ENCODE results near the gene LCLAT1. TPM values are rescaled to one million over a fixed set of nuclear protein-coding genes. Genes with fewer than 3 reads are reported as not detected.

LCLAT1 gene
- total and polyA plus RNA-seq, 4 donors = 10.3 to 21.1 (median 11.9) TPM

DNA sequence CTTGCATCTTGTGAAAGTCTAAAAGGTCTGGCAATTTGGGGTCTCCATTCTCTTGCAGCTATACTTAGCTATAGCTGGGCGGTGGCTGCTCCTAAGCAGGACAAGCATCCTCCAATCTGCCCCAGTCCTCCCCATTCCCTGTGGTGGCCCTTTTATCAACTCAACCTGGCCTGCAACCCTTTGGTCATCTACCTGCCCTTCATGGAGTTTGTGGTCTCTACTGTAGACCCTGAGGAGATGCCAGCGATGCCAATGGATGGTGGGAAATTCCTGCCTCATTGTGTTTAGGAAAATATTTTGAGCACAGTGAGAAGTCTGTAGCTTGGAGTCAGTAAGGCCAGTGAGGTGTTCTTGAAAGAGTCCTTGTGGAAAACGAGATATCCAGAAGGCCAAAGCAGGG lies 216.8 kb downstream of the LCLAT1 start:
- Histone ChIP-seq H3K27ac (ENCODE audit: low read depth, low read length) (no peak overlapping the region), H3K9me3 (ENCODE audit: control insufficient read depth, insufficient read depth, low read length) (no peaks in the 10 kb centered on the region), H3K36me3 (ENCODE audit: control insufficient read depth, insufficient read depth, low read length) (no peaks in the 10 kb centered on the region), H3K4me3 (ENCODE audit: low read depth, low read length) (no peak overlapping the region), H3K4me1 (ENCODE audit: control insufficient read depth, insufficient read depth, low read length) (no peaks in the 10 kb centered on the region), H3K27me3 (ENCODE audit: control insufficient read depth, insufficient read depth, low read length) (no peaks in the 10 kb centered on the region)
- 91% methylated on average over 3 of the region's 3 CpGs for WGBS (ENCODE audit: insufficient coverage)
- no peak for DNase-seq (ENCODE audit: low read depth in 4 of 6, low spot score in 6 of 6)

- no peak overlapping the region for H3K27ac ChIP-seq (ENCODE audit: low read depth, low read length)
- H3K27me3 ChIP-seq (ENCODE audit: control insufficient read depth, insufficient read depth, low read length) = no peaks in the 10 kb centered on the region
- no peak overlapping the region for H3K4me3 ChIP-seq (ENCODE audit: low read depth, low read length)
- DNase-seq (ENCODE audit: low read depth in 4 of 6, low spot score in 6 of 6) = no peak
- no peaks in the 10 kb centered on the region for H3K9me3 ChIP-seq (ENCODE audit: control insufficient read depth, insufficient read depth, low read length)
- no peaks in the 10 kb centered on the region for H3K36me3 ChIP-seq (ENCODE audit: control insufficient read depth, insufficient read depth, low read length)
- WGBS (ENCODE audit: insufficient coverage) = 92% methylated on average over 6 of the region's 8 CpGs
- no peaks in the 10 kb centered on the region for H3K4me1 ChIP-seq (ENCODE audit: control insufficient read depth, insufficient read depth, low read length)
These were observed 217.8 kb downstream of the LCLAT1 start for GRCh38 chr2:30664761-30665358.

DNA sequence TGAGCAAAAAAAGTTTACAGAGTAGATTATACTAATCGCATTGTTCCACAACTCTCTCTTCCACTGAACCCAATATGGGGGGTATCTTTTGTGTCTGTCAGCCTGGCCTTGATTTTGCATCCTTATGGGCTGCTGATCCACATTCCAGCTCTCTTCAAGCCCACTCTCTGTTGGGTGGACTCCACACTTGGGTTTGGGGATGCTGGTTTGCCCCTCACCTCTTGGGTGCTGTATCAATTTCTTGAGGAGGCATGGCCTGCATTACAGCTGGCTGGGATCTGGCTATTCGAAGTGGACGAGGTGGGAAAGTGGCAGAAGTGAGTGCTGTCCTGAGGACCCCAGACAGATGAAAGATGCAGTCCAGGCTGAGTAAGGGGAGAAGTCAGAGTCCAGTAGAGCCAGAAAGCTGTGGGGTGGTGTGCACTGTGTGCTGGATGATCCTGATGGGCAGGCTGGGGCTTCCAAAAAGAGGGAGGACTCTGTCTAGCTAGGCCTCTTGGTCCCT lies 218.8 kb downstream of the LCLAT1 start:
- Histone ChIP-seq H3K27ac (ENCODE audit: low read depth, low read length) (no peak overlapping the region), H3K36me3 (ENCODE audit: control insufficient read depth, insufficient read depth, low read length) (no peaks in the 10 kb centered on the region), H3K4me3 (ENCODE audit: low read depth, low read length) (no peak overlapping the region), H3K27me3 (ENCODE audit: control insufficient read depth, insufficient read depth, low read length) (no peaks in the 10 kb centered on the region), H3K4me1 (ENCODE audit: control insufficient read depth, insufficient read depth, low read length) (no peaks in the 10 kb centered on the region), H3K9me3 (ENCODE audit: control insufficient read depth, insufficient read depth, low read length) (no peaks in the 10 kb centered on the region)
- WGBS (ENCODE audit: insufficient coverage) = 45% methylated on average over 2 of the region's 3 CpGs
- no peak for DNase-seq (ENCODE audit: low read depth in 4 of 6, low spot score in 6 of 6)

DNA sequence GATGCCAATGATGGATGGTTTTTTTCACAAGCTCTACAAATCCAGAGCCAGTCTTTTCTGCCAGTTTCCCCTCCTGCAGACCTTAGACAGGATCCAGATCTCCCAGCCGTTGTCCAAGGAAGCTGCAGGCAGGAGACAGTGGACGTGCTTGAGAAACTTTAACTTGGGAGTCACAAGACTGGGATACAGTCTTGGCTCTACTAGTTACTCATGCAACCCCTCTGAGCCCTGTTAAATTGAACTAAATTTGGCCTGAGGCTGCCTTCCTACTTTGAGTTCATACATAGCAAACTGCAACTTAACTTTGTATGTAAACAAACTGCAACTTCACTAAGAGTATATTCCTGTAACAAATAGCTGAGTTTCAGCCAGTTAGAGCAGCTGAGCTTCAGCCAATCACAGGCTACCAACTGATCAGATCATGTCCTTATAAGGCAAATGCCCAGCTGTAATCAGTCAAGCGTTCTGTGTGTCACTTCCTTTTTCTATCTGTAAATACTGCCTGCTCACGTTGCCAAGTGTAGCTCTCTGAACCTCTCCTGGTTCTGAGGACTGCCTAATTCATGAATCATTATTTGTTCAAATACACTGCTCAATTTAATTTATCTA lies 219.3 kb downstream of the LCLAT1 start:
- Histone ChIP-seq H3K4me3 (ENCODE audit: low read depth, low read length) (no peak overlapping the region), H3K4me1 (ENCODE audit: control insufficient read depth, insufficient read depth, low read length) (no peaks in the 10 kb centered on the region), H3K27me3 (ENCODE audit: control insufficient read depth, insufficient read depth, low read length) (no peaks in the 10 kb centered on the region), H3K27ac (ENCODE audit: low read depth, low read length) (no peak overlapping the region), H3K9me3 (ENCODE audit: control insufficient read depth, insufficient read depth, low read length) (no peaks in the 10 kb centered on the region), H3K36me3 (ENCODE audit: control insufficient read depth, insufficient read depth, low read length) (no peaks in the 10 kb centered on the region)
- 56% methylated on average over 4 of the region's 4 CpGs for WGBS (ENCODE audit: insufficient coverage)
- DNase-seq (ENCODE audit: low read depth in 4 of 6, low spot score in 6 of 6) = no peak

- Histone ChIP-seq H3K36me3 (ENCODE audit: control insufficient read depth, insufficient read depth, low read length) (no peaks in the 10 kb centered on the region), H3K27me3 (ENCODE audit: control insufficient read depth, insufficient read depth, low read length) (no peaks in the 10 kb centered on the region), H3K4me1 (ENCODE audit: control insufficient read depth, insufficient read depth, low read length) (no peaks in the 10 kb centered on the region), H3K27ac (ENCODE audit: low read depth, low read length) (no peak overlapping the region), H3K4me3 (ENCODE audit: low read depth, low read length) (no peak overlapping the region), H3K9me3 (ENCODE audit: control insufficient read depth, insufficient read depth, low read length) (no peaks in the 10 kb centered on the region)
- no CpG with 5 or more reads among the region's 2 CpGs for WGBS (ENCODE audit: insufficient coverage)
- DNase-seq (ENCODE audit: low read depth in 4 of 6, low spot score in 6 of 6) = no peak
These were observed 223.4 kb downstream of the LCLAT1 start for GRCh38 chr2:30670453-30670852.

- Histone ChIP-seq H3K27me3 (ENCODE audit: control insufficient read depth, insufficient read depth, low read length) (no peaks in the 10 kb centered on the region), H3K9me3 (ENCODE audit: control insufficient read depth, insufficient read depth, low read length) (no peaks in the 10 kb centered on the region), H3K4me1 (ENCODE audit: control insufficient read depth, insufficient read depth, low read length) (no peaks in the 10 kb centered on the region), H3K36me3 (ENCODE audit: control insufficient read depth, insufficient read depth, low read length) (no peaks in the 10 kb centered on the region), H3K27ac (ENCODE audit: low read depth, low read length) (no peak overlapping the region), H3K4me3 (ENCODE audit: low read depth, low read length) (no peak overlapping the region)
- WGBS (ENCODE audit: insufficient coverage) = no CpG with 5 or more reads among the region's 4 CpGs
- no peak for DNase-seq (ENCODE audit: low read depth in 4 of 6, low spot score in 6 of 6)
These were observed 226.1 kb downstream of the LCLAT1 start for GRCh38 chr2:30673127-30673526.

- H3K4me1 ChIP-seq (ENCODE audit: control insufficient read depth, insufficient read depth, low read length) = peaks cover 12% of the 10 kb centered on the region
- no peaks in the 10 kb centered on the region for H3K27me3 ChIP-seq (ENCODE audit: control insufficient read depth, insufficient read depth, low read length)
- no peak overlapping the region for H3K4me3 ChIP-seq (ENCODE audit: low read depth, low read length)
- no peaks in the 10 kb centered on the region for H3K36me3 ChIP-seq (ENCODE audit: control insufficient read depth, insufficient read depth, low read length)
- 100% methylated on average over 1 of the region's 2 CpGs for WGBS (ENCODE audit: insufficient coverage)
- no peak for DNase-seq (ENCODE audit: low read depth in 4 of 6, low spot score in 6 of 6)
- no peaks in the 10 kb centered on the region for H3K9me3 ChIP-seq (ENCODE audit: control insufficient read depth, insufficient read depth, low read length)
- H3K27ac ChIP-seq (ENCODE audit: low read depth, low read length) = no peak overlapping the region
These were observed 228.7 kb downstream of the LCLAT1 start for GRCh38 chr2:30675758-30676157.

GRCh38 chr2:30677231-30677630 lies 230.2 kb downstream of the LCLAT1 start:
- H3K9me3 ChIP-seq (ENCODE audit: control insufficient read depth, insufficient read depth, low read length) = no peaks in the 10 kb centered on the region
- no peak overlapping the region for H3K27ac ChIP-seq (ENCODE audit: low read depth, low read length)
- H3K4me3 ChIP-seq (ENCODE audit: low read depth, low read length) = no peak overlapping the region
- H3K27me3 ChIP-seq (ENCODE audit: control insufficient read depth, insufficient read depth, low read length) = no peaks in the 10 kb centered on the region
- no peak for DNase-seq (ENCODE audit: low read depth in 4 of 6, low spot score in 6 of 6)
- no peaks in the 10 kb centered on the region for H3K36me3 ChIP-seq (ENCODE audit: control insufficient read depth, insufficient read depth, low read length)
- peaks cover 12% of the 10 kb centered on the region for H3K4me1 ChIP-seq (ENCODE audit: control insufficient read depth, insufficient read depth, low read length)

GRCh38 chr2:30677861-30678385 lies 230.9 kb downstream of the LCLAT1 start:
- no peak overlapping the region for H3K27ac ChIP-seq (ENCODE audit: low read depth, low read length)
- no peaks in the 10 kb centered on the region for H3K27me3 ChIP-seq (ENCODE audit: control insufficient read depth, insufficient read depth, low read length)
- WGBS (ENCODE audit: insufficient coverage) = 93% methylated on average over 5 of the region's 5 CpGs
- H3K9me3 ChIP-seq (ENCODE audit: control insufficient read depth, insufficient read depth, low read length) = no peaks in the 10 kb centered on the region
- H3K4me3 ChIP-seq (ENCODE audit: low read depth, low read length) = no peak overlapping the region
- no peaks in the 10 kb centered on the region for H3K36me3 ChIP-seq (ENCODE audit: control insufficient read depth, insufficient read depth, low read length)
- DNase-seq (ENCODE audit: low read depth in 4 of 6, low spot score in 6 of 6) = no peak
- peaks cover 12% of the 10 kb centered on the region for H3K4me1 ChIP-seq (ENCODE audit: control insufficient read depth, insufficient read depth, low read length)

All from spinal cord (tissue), 10 donors.